RWPE1 (cell line): Measurements from ENCODE around the gene KAZN.

Experiments used
- CTCF ChIA-PET: fragments of 350-600 bp; sonication (Branson Sonifier 250); formaldehyde crosslinking; extraction: SDS; loops from one replicate; lab custom pipeline; 2021; lab: Yijun Ruan, JAX
- POLR2A ChIA-PET: fragments of 400-600 bp; formaldehyde crosslinking; extraction: SDS; loops from one replicate; lab custom pipeline; 2020; ENCODE audit warnings: antibody characterized with exemption; ENCODE audit not compliant: low non-redundant PET; lab: Yijun Ruan, JAX
- DNase-seq: peaks from one replicate; pipeline ENCODE4 v3.0.0; 2012; ENCODE audit warnings: low spot score
- H3K27ac ChIP-seq: fragments of 450-650 bp; 2 replicates; pipeline ENCODE4 v1.5.1; 2017
- CTCF ChIP-seq: fragments of 450-650 bp; conservative IDR thresholded peaks from 2 replicates; pipeline ENCODE4 v1.5.1; 2017; ENCODE audit warnings: low read depth, mild to moderate bottlenecking

KAZN gene

GRCh38 chr1:15012822-15013221 lies 414.3 kb downstream of the KAZN start:
- no peak for TF ChIP-seq CTCF
- POLR2A ChIA-PET, result no interaction called here
- DNase-seq, result no peak
- H3K27ac ChIP-seq, result no peak overlapping the region
- CTCF ChIA-PET, result interaction anchor here (0.6 kb wide), 2 partner anchors 15 to 233 kb away, joined by 3 to 5 read pairs; no protein-coding TSS in a partner anchor

GRCh38 chr1:15013767-15014166 lies 415.3 kb downstream of the KAZN start:
- no peak for TF ChIP-seq CTCF
- no peak for DNase-seq
- ChIA-PET POLR2A (no interaction called here), CTCF (interaction anchor here (0.6 to 1.0 kb wide), 3 partner anchors 8 to 139 kb away, joined by 3 to 4 read pairs (median 3); no protein-coding TSS in a partner anchor)
- no peak overlapping the region for H3K27ac ChIP-seq

GRCh38 chr1:15014516-15014915 lies 416.0 kb downstream of the KAZN start:
- H3K27ac ChIP-seq, result no peak overlapping the region
- TF ChIP-seq CTCF, result no peak
- DNase-seq, result no peak
- ChIA-PET CTCF (interaction anchor here (0.6 to 1.0 kb wide), 2 partner anchors 32 to 139 kb away, joined by 3 to 4 read pairs; no protein-coding TSS in a partner anchor), POLR2A (no interaction called here)

GRCh38 chr1:15016001-15016400 lies 417.5 kb downstream of the KAZN start:
- CTCF ChIA-PET, result interaction anchor here (0.6 kb wide), 1 partner anchor 320 kb away, joined by 4 read pairs; no protein-coding TSS in a partner anchor
- no peak for TF ChIP-seq CTCF
- POLR2A ChIA-PET, result no interaction called here
- DNase-seq, result no peak
- no peak overlapping the region for H3K27ac ChIP-seq

- no peak for TF ChIP-seq CTCF
- no peak overlapping the region for H3K27ac ChIP-seq
- POLR2A ChIA-PET, result no interaction called here
- CTCF ChIA-PET, result interaction anchor here (0.6 kb wide), 1 partner anchor 321 kb away, joined by 4 read pairs; no protein-coding TSS in a partner anchor
- no peak for DNase-seq
Observed at GRCh38 chr1:15016526-15016925, 418.0 kb downstream of the KAZN start.

GRCh38 chr1:15017120-15017519 lies 418.6 kb downstream of the KAZN start:
- CTCF ChIA-PET, result no interaction called here
- no peak overlapping the region for H3K27ac ChIP-seq
- DNase-seq, result no peak
- POLR2A ChIA-PET, result no interaction called here
- no peak for TF ChIP-seq CTCF

- no peak overlapping the region for H3K27ac ChIP-seq
- ChIA-PET CTCF (no interaction called here), POLR2A (no interaction called here)
- TF ChIP-seq CTCF, result no peak
- no peak for DNase-seq
Observed at GRCh38 chr1:15018767-15019166, 420.3 kb downstream of the KAZN start.
